Sigmoid colon (tissue), 3 donors: ENCODE results near the gene SECISBP2L.

ENCODE experiments used
- POLR2A ChIP-seq, 2 donors: fragments of 450-650 bp; IDR thresholded peaks; one replicate each; pipeline ENCODE4 v1.6.1; 2016; ENCODE audit warnings: antibody characterized with exemption in 2 of 2, mild to moderate bottlenecking in 2 of 2, moderate library complexity in 2 of 2
- TF ChIP-seq, protein P1 (sequence below), 4 experiments: fragments of 450-650 bp in 3 of 4; fragments of 200-600 bp in 1 of 4; IDR thresholded peaks; one replicate each; pipeline ENCODE4 v1.5.1; 2016 to 2019; ENCODE audit warnings: antibody characterized with exemption in 4 of 4, mild to moderate bottlenecking in 3 of 4, moderate library complexity in 2 of 4

GRCh38 chr15:49064281-49064653 is 18.0 kb upstream of the SECISBP2L start:
- TF ChIP-seq, protein P1, sequence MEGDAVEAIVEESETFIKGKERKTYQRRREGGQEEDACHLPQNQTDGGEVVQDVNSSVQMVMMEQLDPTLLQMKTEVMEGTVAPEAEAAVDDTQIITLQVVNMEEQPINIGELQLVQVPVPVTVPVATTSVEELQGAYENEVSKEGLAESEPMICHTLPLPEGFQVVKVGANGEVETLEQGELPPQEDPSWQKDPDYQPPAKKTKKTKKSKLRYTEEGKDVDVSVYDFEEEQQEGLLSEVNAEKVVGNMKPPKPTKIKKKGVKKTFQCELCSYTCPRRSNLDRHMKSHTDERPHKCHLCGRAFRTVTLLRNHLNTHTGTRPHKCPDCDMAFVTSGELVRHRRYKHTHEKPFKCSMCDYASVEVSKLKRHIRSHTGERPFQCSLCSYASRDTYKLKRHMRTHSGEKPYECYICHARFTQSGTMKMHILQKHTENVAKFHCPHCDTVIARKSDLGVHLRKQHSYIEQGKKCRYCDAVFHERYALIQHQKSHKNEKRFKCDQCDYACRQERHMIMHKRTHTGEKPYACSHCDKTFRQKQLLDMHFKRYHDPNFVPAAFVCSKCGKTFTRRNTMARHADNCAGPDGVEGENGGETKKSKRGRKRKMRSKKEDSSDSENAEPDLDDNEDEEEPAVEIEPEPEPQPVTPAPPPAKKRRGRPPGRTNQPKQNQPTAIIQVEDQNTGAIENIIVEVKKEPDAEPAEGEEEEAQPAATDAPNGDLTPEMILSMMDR (IDR thresholded peaks at IDR 0.05) = no peak
- TF ChIP-seq POLR2A (IDR thresholded peaks at IDR 0.05) = no peak
